HuH-7.5 (cell line): ENCODE measurements around the gene PARP6.

Experiments used
- DNase-seq: peaks from one replicate; pipeline ENCODE4 v3.0.0; 2011; ENCODE audit warnings: low spot score

Gene PARP6

GRCh38 chr15:72199721-72200212, 72.6 kb downstream of the PARP6 start:
- peak; percentile 94 for DNase-seq

GRCh38 chr15:72199205-72199515, 73.2 kb downstream of the PARP6 start:
- no peak for DNase-seq

GRCh38 chr15:72198356-72199204, 73.8 kb downstream of the PARP6 start:
- no peak for DNase-seq

- peak; percentile 88 for DNase-seq
These were observed 74.6 kb downstream of the PARP6 start, which contains the start of gene GRAMD2A for GRCh38 chr15:72197460-72198355. Gene GRAMD2A (minus strand): TSS chr15:72197787.

GRCh38 chr15:72197041-72197459, 75.3 kb downstream of the PARP6 start:
- DNase-seq = no peak

GRCh38 chr15:72196409-72197040, 75.8 kb downstream of the PARP6 start:
- DNase-seq = no peak

GRCh38 chr15:72195101-72195511, 77.2 kb downstream of the PARP6 start:
- no peak for DNase-seq

GRCh38 chr15:72193836-72194396, 78.4 kb downstream of the PARP6 start:
- DNase-seq = no peak

GRCh38 chr15:72192416-72192815, 79.9 kb downstream of the PARP6 start:
- no peak for DNase-seq
